Trophoblast cell (in vitro differentiated cells and primary cell): ENCODE measurements around the gene DHRS1.

ENCODE experiments used
- DNase-seq, 2 donors: peaks; one replicate each; pipeline ENCODE4 v3.0.0-alpha.2; 2016
- H2AFZ ChIP-seq: 2 replicates; pipeline ENCODE4 v1.6.1; 2013; ENCODE audit warnings: low read length, moderate library complexity, mild to moderate bottlenecking; ENCODE audit not compliant: insufficient read depth, poor library complexity
- H2AK5ac ChIP-seq: 2 replicates; pipeline ENCODE4 v1.6.1; 2013; ENCODE audit warnings: mild to moderate bottlenecking, low read length
- H2BK120ac ChIP-seq: 2 replicates; pipeline ENCODE4 v1.6.1; 2013; ENCODE audit warnings: low read length, mild to moderate bottlenecking, moderate library complexity; ENCODE audit not compliant: insufficient read depth, poor library complexity
- H2BK12ac ChIP-seq: 2 replicates; pipeline ENCODE4 v1.6.1; 2013; ENCODE audit warnings: mild to moderate bottlenecking, low read length, moderate library complexity
- H2BK5ac ChIP-seq: 2 replicates; pipeline ENCODE4 v1.6.1; 2013; ENCODE audit warnings: low read length, low read depth, moderate library complexity, mild to moderate bottlenecking; ENCODE audit not compliant: poor library complexity
- H3K14ac ChIP-seq: 2 replicates; pipeline ENCODE4 v1.6.1; 2013; ENCODE audit warnings: mild to moderate bottlenecking, low read length
- H3K18ac ChIP-seq: 2 replicates; pipeline ENCODE4 v1.6.1; 2013; ENCODE audit warnings: mild to moderate bottlenecking, low read length
- H3K23ac ChIP-seq: 2 replicates; pipeline ENCODE4 v1.6.1; 2013; ENCODE audit warnings: low read length
- H3K27ac ChIP-seq: 2 replicates; pipeline ENCODE4 v1.5.1; 2013; ENCODE audit warnings: low read depth, mild to moderate bottlenecking, inconsistent platforms, low read length, moderate library complexity
- H3K27me3 ChIP-seq: 2 replicates; pipeline ENCODE4 v1.6.1; 2013; ENCODE audit warnings: inconsistent platforms, mild to moderate bottlenecking, low read length, moderate library complexity; ENCODE audit not compliant: insufficient read depth
- H3K36me3 ChIP-seq, 2 experiments: 1 replicate in 1 of 2; 2 replicates in 1 of 2; pipeline ENCODE4 v1.6.1; 2013; ENCODE audit warnings: low read length in 2 of 2, mild to moderate bottlenecking in 2 of 2, moderate library complexity in 1 of 2; ENCODE audit not compliant: insufficient read depth in 2 of 2, control insufficient read depth in 1 of 2
- H3K4ac ChIP-seq: 2 replicates; pipeline ENCODE4 v1.6.1; 2013; ENCODE audit warnings: low read depth, mild to moderate bottlenecking, low read length, moderate library complexity
- H3K4me1 ChIP-seq, 2 experiments: 1 replicate in 1 of 2; 2 replicates in 1 of 2; pipeline ENCODE4 v1.6.1; 2013; ENCODE audit warnings: low read length in 2 of 2, mild to moderate bottlenecking in 2 of 2, moderate library complexity in 1 of 2; ENCODE audit not compliant: insufficient read depth in 2 of 2, control insufficient read depth in 1 of 2
- H3K4me2 ChIP-seq: 2 replicates; pipeline ENCODE4 v1.6.1; 2013; ENCODE audit warnings: inconsistent platforms, mild to moderate bottlenecking, low read length, moderate library complexity
- H3K4me3 ChIP-seq: 2 replicates; pipeline ENCODE4 v1.5.1; 2013; ENCODE audit warnings: mild to moderate bottlenecking, low read depth, low read length, inconsistent platforms
- H3K79me1 ChIP-seq: one replicate; pipeline ENCODE4 v1.6.1; 2013; ENCODE audit warnings: low read length
- H3K79me2 ChIP-seq: 2 replicates; pipeline ENCODE4 v1.6.1; 2013; ENCODE audit warnings: low read length, mild to moderate bottlenecking; ENCODE audit not compliant: control insufficient read depth, insufficient read depth, poor library complexity
- H3K9ac ChIP-seq: 2 replicates; pipeline ENCODE4 v1.6.1; 2013; ENCODE audit warnings: mild to moderate bottlenecking, low read length
- H3K9me3 ChIP-seq: 2 replicates; pipeline ENCODE4 v1.6.1; 2013; ENCODE audit warnings: low read depth, mild to moderate bottlenecking, control low read depth, inconsistent platforms, low read length; ENCODE audit not compliant: insufficient read depth
- H4K12ac ChIP-seq: 2 replicates; pipeline ENCODE4 v1.6.1; 2013; ENCODE audit warnings: low read depth, mild to moderate bottlenecking, low read length, moderate library complexity
- H4K8ac ChIP-seq: 2 replicates; pipeline ENCODE4 v1.6.1; 2013; ENCODE audit warnings: low read depth, mild to moderate bottlenecking, low read length, moderate library complexity
- H4K91ac ChIP-seq: one replicate; pipeline ENCODE4 v1.6.1; 2013; ENCODE audit warnings: low read depth, mild to moderate bottlenecking, low read length, moderate library complexity
- WGBS: extraction: QIAGEN DNeasy Blood & Tissue Kit; methylation state at CpG from one replicate; pipeline ENCODE4 v1.1.7; 2013; ENCODE audit warnings: missing lambda C conversion rate; ENCODE audit not compliant: insufficient read length, insufficient coverage; ENCODE audit errors: extremely low coverage; 5-methylcytosine and 5-hydroxymethylcytosine counted together

DHRS1 gene

GRCh38 chr14:24315243-24315806 is 15.7 kb upstream of the DHRS1 start:
- H4K12ac ChIP-seq = no peak overlapping the region
- no peak overlapping the region for H4K91ac ChIP-seq
- H3K27me3 ChIP-seq = no peaks in the 10 kb centered on the region
- no peak overlapping the region for H2BK120ac ChIP-seq
- no peak for DNase-seq
- no peak overlapping the region for H3K4ac ChIP-seq
- H3K14ac ChIP-seq = no peak overlapping the region
- no peaks in the 10 kb centered on the region for H3K79me1 ChIP-seq
- H3K27ac ChIP-seq = no peak overlapping the region
- H3K23ac ChIP-seq = no peak overlapping the region
- H2BK12ac ChIP-seq = no peak overlapping the region
- no peak overlapping the region for H2AK5ac ChIP-seq
- no peak overlapping the region for H3K4me3 ChIP-seq
- no CpG with 5 or more reads among the region's 10 CpGs for WGBS
- H2BK5ac ChIP-seq = no peak overlapping the region
- no peaks in the 10 kb centered on the region for H3K9me3 ChIP-seq
- no peak overlapping the region for H3K9ac ChIP-seq
- no peak overlapping the region for H3K18ac ChIP-seq
- peaks cover 16 to 18% of the 10 kb centered on the region in 2 experiments for H3K36me3 ChIP-seq
- no peak overlapping the region for H4K8ac ChIP-seq
- no peak overlapping the region for H2AFZ ChIP-seq
- H3K79me2 ChIP-seq = no peaks in the 10 kb centered on the region
- no peaks in the 10 kb centered on the region for H3K4me1 ChIP-seq
- H3K4me2 ChIP-seq = no peak overlapping the region

DNA sequence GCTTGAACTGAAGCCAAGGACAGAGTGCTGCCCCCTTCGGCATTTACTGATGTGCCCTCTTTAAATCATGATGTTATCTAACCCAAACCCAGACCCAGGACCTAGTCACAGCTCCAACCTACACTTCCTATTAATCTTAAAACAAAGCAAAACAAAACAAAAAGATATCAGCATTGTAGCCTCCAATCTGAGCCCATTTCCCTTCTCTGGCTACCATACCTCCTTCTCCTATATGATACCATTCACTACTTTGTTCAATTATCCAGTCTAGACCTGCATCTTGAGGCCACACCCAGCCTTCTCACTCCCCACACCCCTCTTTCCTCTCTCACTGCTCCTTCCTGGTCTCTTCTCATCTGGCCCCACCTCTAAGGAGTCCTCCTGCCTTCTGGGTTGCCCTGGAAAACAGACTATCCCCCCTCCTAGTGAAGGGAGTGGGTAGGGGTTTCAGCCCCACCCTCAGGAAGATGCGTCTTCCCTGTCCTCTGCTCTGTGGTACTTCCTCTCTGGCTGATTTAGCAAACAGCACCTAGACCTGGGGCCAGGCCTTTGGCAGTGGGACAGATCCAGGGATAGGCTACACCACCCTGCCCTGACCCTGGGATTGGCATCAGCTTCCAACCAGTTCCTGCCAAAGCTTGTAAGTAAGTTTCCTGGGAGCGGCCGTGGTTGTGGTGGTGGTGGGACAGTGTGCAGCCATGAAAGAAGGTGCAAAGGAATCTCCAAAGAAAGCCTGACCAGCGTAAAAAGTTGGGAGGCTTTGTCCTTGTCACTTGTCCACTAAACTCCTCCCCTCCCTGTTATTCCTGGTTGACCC is 15.0 kb upstream of the DHRS1 start:
- H3K79me1 ChIP-seq = no peaks in the 10 kb centered on the region
- no peak overlapping the region for H3K9ac ChIP-seq
- no peak overlapping the region for H2AK5ac ChIP-seq
- no peaks in the 10 kb centered on the region for H3K27me3 ChIP-seq
- no peaks in the 10 kb centered on the region for H3K79me2 ChIP-seq
- no peak overlapping the region for H3K4me2 ChIP-seq
- H2BK120ac ChIP-seq = no peak overlapping the region
- H2AFZ ChIP-seq = no peak overlapping the region
- H3K36me3 ChIP-seq = peaks cover 19 to 20% of the 10 kb centered on the region in 2 experiments
- H2BK5ac ChIP-seq = no peak overlapping the region
- no peak overlapping the region for H3K18ac ChIP-seq
- no peak for DNase-seq
- no peak overlapping the region for H3K4ac ChIP-seq
- H3K9me3 ChIP-seq = no peaks in the 10 kb centered on the region
- H3K23ac ChIP-seq = no peak overlapping the region
- no peak overlapping the region for H4K91ac ChIP-seq
- H4K8ac ChIP-seq = no peak overlapping the region
- no peak overlapping the region for H3K14ac ChIP-seq
- WGBS = no CpG with 5 or more reads among the region's 5 CpGs
- H3K4me3 ChIP-seq = no peak overlapping the region
- no peak overlapping the region for H3K27ac ChIP-seq
- H3K4me1 ChIP-seq = no peaks in the 10 kb centered on the region
- no peak overlapping the region for H2BK12ac ChIP-seq
- no peak overlapping the region for H4K12ac ChIP-seq

- peaks cover 20 to 21% of the 10 kb centered on the region in 2 experiments for H3K36me3 ChIP-seq
- no peaks in the 10 kb centered on the region for H3K79me1 ChIP-seq
- H3K4ac ChIP-seq = no peak overlapping the region
- H4K91ac ChIP-seq = no peak overlapping the region
- H2BK12ac ChIP-seq = no peak overlapping the region
- no peak overlapping the region for H2AFZ ChIP-seq
- H4K12ac ChIP-seq = no peak overlapping the region
- H3K27me3 ChIP-seq = no peaks in the 10 kb centered on the region
- no CpG with 5 or more reads among the region's 2 CpGs for WGBS
- H3K14ac ChIP-seq = no peak overlapping the region
- H3K9me3 ChIP-seq = no peaks in the 10 kb centered on the region
- no peak overlapping the region for H4K8ac ChIP-seq
- DNase-seq = no peak
- H3K23ac ChIP-seq = no peak overlapping the region
- no peaks in the 10 kb centered on the region for H3K79me2 ChIP-seq
- no peak overlapping the region for H3K27ac ChIP-seq
- no peak overlapping the region for H2BK5ac ChIP-seq
- H3K4me1 ChIP-seq = no peaks in the 10 kb centered on the region
- no peak overlapping the region for H2BK120ac ChIP-seq
- H3K9ac ChIP-seq = no peak overlapping the region
- H3K4me2 ChIP-seq = no peak overlapping the region
- no peak overlapping the region for H2AK5ac ChIP-seq
- H3K18ac ChIP-seq = no peak overlapping the region
- H3K4me3 ChIP-seq = no peak overlapping the region
Measured at GRCh38 chr14:24313913-24314312, 14.3 kb upstream of the DHRS1 start.

GRCh38 chr14:24312736-24313507 is 13.3 kb upstream of the DHRS1 start:
- WGBS = no CpG with 5 or more reads among the region's 9 CpGs
- peak in 1 of 2 donors; percentile 23 for DNase-seq
- Histone ChIP-seq H4K8ac (no peak overlapping the region), H3K4me3 (no peak overlapping the region), H4K12ac (no peak overlapping the region), H2AK5ac (no peak overlapping the region), H3K14ac (no peak overlapping the region), H3K9me3 (no peaks in the 10 kb centered on the region), H4K91ac (no peak overlapping the region), H2AFZ (no peak overlapping the region), H3K27ac (no peak overlapping the region), H3K27me3 (no peaks in the 10 kb centered on the region), H3K4me1 (peaks cover 0 to under 1% of the 10 kb centered on the region in 2 experiments), H3K9ac (no peak overlapping the region), H3K79me1 (no peaks in the 10 kb centered on the region), H3K36me3 (peaks cover 24% of the 10 kb centered on the region in 2 experiments), H2BK5ac (no peak overlapping the region), H2BK120ac (no peak overlapping the region), H3K79me2 (no peaks in the 10 kb centered on the region), H3K4me2 (no peak overlapping the region), H2BK12ac (no peak overlapping the region), H3K4ac (no peak overlapping the region), H3K18ac (no peak overlapping the region), H3K23ac (no peak overlapping the region)
